ENCODE results near the gene APOA4.
"Not testable (repeated sequence)": the region's sequence is repeated elsewhere in the genome, so short reads cannot be mapped to it uniquely, and the experiment has no call there.

The APOA4 gene

GRCh38 chr11:116834535-116835041 lies 11.5 kb upstream of the APOA4 start:
- H3K4me1 ChIP-seq (ENCODE audit: control insufficient read depth, insufficient read depth, low read length): peaks cover 40% of the 10 kb centered on the region
- not testable (repeated sequence) for H3K9ac ChIP-seq (ENCODE audit: low read length); H3K9me3 ChIP-seq (ENCODE audit: control insufficient read depth, low read length); H3K27me3 ChIP-seq (ENCODE audit: control insufficient read depth, insufficient read depth, low read length); H3K4me3 ChIP-seq (ENCODE audit: low read length); H3K36me3 ChIP-seq (ENCODE audit: control insufficient read depth, insufficient read depth, low read length)

DNA sequence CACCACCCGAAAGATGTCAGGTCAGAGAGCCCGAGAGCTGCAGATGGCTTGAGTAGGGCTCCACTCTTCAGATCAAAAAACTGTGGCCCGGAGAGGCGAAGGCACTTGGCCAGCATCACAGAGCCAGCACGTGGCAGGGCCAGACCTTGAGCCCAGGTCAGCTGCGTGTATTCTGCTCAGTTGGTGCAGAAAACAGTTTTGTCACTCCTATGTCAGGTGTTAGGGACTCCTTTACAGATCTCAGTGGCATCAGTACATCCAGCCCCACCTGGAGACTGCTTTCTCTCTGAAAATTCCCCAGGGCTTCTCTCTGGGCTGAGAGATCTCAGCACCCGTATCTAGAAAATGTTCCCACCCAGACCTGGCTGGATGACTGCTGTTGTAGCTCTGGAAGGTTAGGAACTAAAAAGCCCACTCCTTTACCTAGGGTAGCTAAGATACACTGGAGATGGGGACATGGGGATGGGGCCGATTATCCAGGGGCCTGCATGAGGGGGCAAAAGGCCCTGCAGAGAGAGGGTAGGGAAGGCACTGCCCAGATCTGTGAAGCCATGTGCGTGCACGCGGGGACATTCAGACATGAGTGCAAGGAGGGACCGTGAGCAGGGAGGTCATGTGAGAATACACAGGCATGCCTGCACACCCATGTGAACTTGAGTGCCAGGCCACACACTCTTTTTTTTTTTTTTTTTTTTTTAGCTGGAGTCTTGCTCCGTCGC lies 10.9 kb upstream of the APOA4 start:
- H3K4me1 ChIP-seq (ENCODE audit: control insufficient read depth, insufficient read depth, low read length): peaks cover 44% of the 10 kb centered on the region
- H3K4me3 ChIP-seq (ENCODE audit: low read length): no peak overlapping the region
- H3K36me3 ChIP-seq (ENCODE audit: control insufficient read depth, insufficient read depth, low read length): no peaks in the 10 kb centered on the region
- no peaks in the 10 kb centered on the region for H3K27me3 ChIP-seq (ENCODE audit: control insufficient read depth, insufficient read depth, low read length)
- no peaks in the 10 kb centered on the region for H3K9me3 ChIP-seq (ENCODE audit: control insufficient read depth, low read length)
- no peak overlapping the region for H3K9ac ChIP-seq (ENCODE audit: low read length)

- H3K36me3 ChIP-seq (ENCODE audit: control insufficient read depth, insufficient read depth, low read length): no peaks in the 10 kb centered on the region
- H3K4me3 ChIP-seq (ENCODE audit: low read length): no peak overlapping the region
- no peaks in the 10 kb centered on the region for H3K27me3 ChIP-seq (ENCODE audit: control insufficient read depth, insufficient read depth, low read length)
- no peak overlapping the region for H3K9ac ChIP-seq (ENCODE audit: low read length)
- H3K9me3 ChIP-seq (ENCODE audit: control insufficient read depth, low read length): no peaks in the 10 kb centered on the region
- peaks cover 44% of the 10 kb centered on the region for H3K4me1 ChIP-seq (ENCODE audit: control insufficient read depth, insufficient read depth, low read length)
These were observed 10.3 kb upstream of the APOA4 start for GRCh38 chr11:116833491-116833815.

DNA sequence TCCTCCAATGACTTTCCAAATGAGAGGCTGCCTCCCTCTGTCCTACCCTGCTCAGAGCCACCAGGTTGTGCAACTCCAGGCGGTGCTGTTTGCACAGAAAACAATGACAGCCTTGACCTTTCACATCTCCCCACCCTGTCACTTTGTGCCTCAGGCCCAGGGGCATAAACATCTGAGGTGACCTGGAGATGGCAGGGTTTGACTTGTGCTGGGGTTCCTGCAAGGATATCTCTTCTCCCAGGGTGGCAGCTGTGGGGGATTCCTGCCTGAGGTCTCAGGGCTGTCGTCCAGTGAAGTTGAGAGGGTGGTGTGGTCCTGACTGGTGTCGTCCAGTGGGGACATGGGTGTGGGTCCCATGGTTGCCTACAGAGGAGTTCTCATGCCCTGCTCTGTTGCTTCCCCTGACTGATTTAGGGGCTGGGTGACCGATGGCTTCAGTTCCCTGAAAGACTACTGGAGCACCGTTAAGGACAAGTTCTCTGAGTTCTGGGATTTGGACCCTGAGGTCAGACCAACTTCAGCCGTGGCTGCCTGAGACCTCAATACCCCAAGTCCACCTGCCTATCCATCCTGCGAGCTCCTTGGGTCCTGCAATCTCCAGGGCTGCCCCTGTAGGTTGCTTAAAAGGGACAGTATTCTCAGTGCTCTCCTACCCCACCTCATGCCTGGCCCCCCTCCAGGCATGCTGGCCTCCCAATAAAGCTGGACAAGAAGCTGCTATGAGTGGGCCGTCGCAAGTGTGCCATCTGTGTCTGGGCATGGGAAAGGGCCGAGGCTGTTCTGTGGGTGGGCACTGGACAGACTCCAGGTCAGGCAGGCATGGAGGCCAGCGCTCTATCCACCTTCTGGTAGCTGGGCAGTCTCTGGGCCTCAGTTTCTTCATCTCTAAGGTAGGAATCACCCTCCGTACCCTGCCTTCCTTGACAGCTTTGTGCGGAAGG lies 9.5 kb upstream of the APOA4 start:
- H3K36me3 ChIP-seq (ENCODE audit: control insufficient read depth, insufficient read depth, low read length): no peaks in the 10 kb centered on the region
- no peak overlapping the region for H3K4me3 ChIP-seq (ENCODE audit: low read length)
- peak overlapping the region; percentile 12 for H3K9ac ChIP-seq (ENCODE audit: low read length)
- no peaks in the 10 kb centered on the region for H3K27me3 ChIP-seq (ENCODE audit: control insufficient read depth, insufficient read depth, low read length)
- no peaks in the 10 kb centered on the region for H3K9me3 ChIP-seq (ENCODE audit: control insufficient read depth, low read length)
- peaks cover 44% of the 10 kb centered on the region for H3K4me1 ChIP-seq (ENCODE audit: control insufficient read depth, insufficient read depth, low read length)

- peaks cover 44% of the 10 kb centered on the region for H3K4me1 ChIP-seq (ENCODE audit: control insufficient read depth, insufficient read depth, low read length)
- H3K9ac ChIP-seq (ENCODE audit: low read length): peak overlapping the region; percentile 12
- no peak overlapping the region for H3K4me3 ChIP-seq (ENCODE audit: low read length)
- H3K9me3 ChIP-seq (ENCODE audit: control insufficient read depth, low read length): no peaks in the 10 kb centered on the region
- H3K36me3 ChIP-seq (ENCODE audit: control insufficient read depth, insufficient read depth, low read length): no peaks in the 10 kb centered on the region
- H3K27me3 ChIP-seq (ENCODE audit: control insufficient read depth, insufficient read depth, low read length): no peaks in the 10 kb centered on the region
These were observed 8.8 kb upstream of the APOA4 start for GRCh38 chr11:116831790-116832349.

DNA sequence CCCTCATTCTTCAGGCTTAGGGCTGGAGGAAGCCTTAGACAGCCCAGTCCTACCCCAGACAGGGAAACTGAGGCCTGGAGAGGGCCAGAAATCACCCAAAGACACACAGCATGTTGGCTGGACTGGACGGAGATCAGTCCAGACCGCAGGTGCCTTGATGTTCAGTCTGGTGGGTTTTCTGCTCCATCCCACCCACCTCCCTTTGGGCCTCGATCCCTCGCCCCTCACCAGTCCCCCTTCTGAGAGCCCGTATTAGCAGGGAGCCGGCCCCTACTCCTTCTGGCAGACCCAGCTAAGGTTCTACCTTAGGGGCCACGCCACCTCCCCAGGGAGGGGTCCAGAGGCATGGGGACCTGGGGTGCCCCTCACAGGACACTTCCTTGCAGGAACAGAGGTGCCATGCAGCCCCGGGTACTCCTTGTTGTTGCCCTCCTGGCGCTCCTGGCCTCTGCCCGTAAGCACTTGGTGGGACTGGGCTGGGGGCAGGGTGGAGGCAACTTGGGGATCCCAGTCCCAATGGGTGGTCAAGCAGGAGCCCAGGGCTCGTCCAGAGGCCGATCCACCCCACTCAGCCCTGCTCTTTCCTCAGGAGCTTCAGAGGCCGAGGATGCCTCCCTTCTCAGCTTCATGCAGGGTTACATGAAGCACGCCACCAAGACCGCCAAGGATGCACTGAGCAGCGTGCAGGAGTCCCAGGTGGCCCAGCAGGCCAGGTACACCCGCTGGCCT lies 7.2 kb upstream of the APOA4 start:
- no peak overlapping the region for H3K9ac ChIP-seq (ENCODE audit: low read length)
- no peaks in the 10 kb centered on the region for H3K27me3 ChIP-seq (ENCODE audit: control insufficient read depth, insufficient read depth, low read length)
- H3K36me3 ChIP-seq (ENCODE audit: control insufficient read depth, insufficient read depth, low read length): no peaks in the 10 kb centered on the region
- H3K4me3 ChIP-seq (ENCODE audit: low read length): no peak overlapping the region
- no peaks in the 10 kb centered on the region for H3K9me3 ChIP-seq (ENCODE audit: control insufficient read depth, low read length)
- peaks cover 31% of the 10 kb centered on the region for H3K4me1 ChIP-seq (ENCODE audit: control insufficient read depth, insufficient read depth, low read length)

GRCh38 chr11:116829525-116830183 lies 6.5 kb upstream of the APOA4 start, which contains the start of gene APOC3:
Gene APOC3 (plus strand): TSS chr11:116829907. CDS start chr11:116830583, 676 bp downstream.
- Histone ChIP-seq H3K4me1 (ENCODE audit: control insufficient read depth, insufficient read depth, low read length) (peaks cover 26% of the 10 kb centered on the region), H3K9me3 (ENCODE audit: control insufficient read depth, low read length) (no peaks in the 10 kb centered on the region), H3K27me3 (ENCODE audit: control insufficient read depth, insufficient read depth, low read length) (no peaks in the 10 kb centered on the region), H3K9ac (ENCODE audit: low read length) (no peak within 1 kb of the TSS), H3K36me3 (ENCODE audit: control insufficient read depth, insufficient read depth, low read length) (no peaks in the 10 kb centered on the region), H3K4me3 (ENCODE audit: low read length) (no peak within 1 kb of the TSS)

GRCh38 chr11:116828632-116829524 lies 5.8 kb upstream of the APOA4 start:
- Histone ChIP-seq H3K9me3 (ENCODE audit: control insufficient read depth, low read length) (no peaks in the 10 kb centered on the region), H3K9ac (ENCODE audit: low read length) (no peak overlapping the region), H3K27me3 (ENCODE audit: control insufficient read depth, insufficient read depth, low read length) (no peaks in the 10 kb centered on the region), H3K4me1 (ENCODE audit: control insufficient read depth, insufficient read depth, low read length) (peaks cover 26% of the 10 kb centered on the region), H3K4me3 (ENCODE audit: low read length) (no peak overlapping the region), H3K36me3 (ENCODE audit: control insufficient read depth, insufficient read depth, low read length) (no peaks in the 10 kb centered on the region)

- Histone ChIP-seq H3K4me3 (ENCODE audit: low read length) (no peak overlapping the region), H3K9ac (ENCODE audit: low read length) (no peak overlapping the region)
These were observed 4.4 kb upstream of the APOA4 start for GRCh38 chr11:116827461-116827860.

DNA sequence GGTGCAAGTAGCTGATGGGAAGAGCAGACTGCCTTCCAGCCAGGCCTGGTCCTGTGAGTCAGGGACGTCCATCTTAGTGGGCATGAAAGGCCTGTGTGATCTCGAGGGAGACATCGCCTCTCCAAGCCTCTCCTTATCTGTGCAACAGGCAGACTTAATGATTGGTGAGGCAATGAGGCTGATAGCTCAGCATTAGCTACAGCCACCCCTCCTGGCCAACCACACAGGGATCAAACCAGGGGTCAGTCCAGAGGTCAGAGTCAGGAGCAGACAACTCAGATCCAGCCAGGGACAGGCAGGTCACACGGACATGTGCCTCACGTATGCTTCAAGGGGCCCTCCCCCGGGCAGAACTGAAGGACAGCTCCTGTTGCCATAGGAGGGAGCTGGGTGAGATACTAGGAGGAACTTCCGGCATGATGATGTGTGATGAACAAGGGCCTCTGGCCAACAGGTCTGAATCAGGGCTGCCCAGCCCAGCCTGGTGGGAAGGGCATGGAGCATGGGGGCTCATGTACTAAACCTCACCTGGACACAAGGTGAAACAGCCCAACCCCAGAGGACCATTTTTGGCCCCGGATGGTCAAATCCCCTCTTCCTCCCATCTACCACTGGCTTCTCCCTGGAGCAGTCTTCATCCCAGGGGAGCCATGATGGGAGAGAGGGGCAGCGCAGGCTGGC lies 3.8 kb upstream of the APOA4 start:
- Histone ChIP-seq H3K9me3 (ENCODE audit: control insufficient read depth, low read length) (no peaks in the 10 kb centered on the region), H3K9ac (ENCODE audit: low read length) (no peak overlapping the region), H3K4me3 (ENCODE audit: low read length) (no peak overlapping the region), H3K36me3 (ENCODE audit: control insufficient read depth, insufficient read depth, low read length) (no peaks in the 10 kb centered on the region), H3K4me1 (ENCODE audit: control insufficient read depth, insufficient read depth, low read length) (peaks cover 14% of the 10 kb centered on the region), H3K27me3 (ENCODE audit: control insufficient read depth, insufficient read depth, low read length) (no peaks in the 10 kb centered on the region)

More at GRCh38 chr11:116827461-116827860, 4.4 kb upstream of the APOA4 start:
- Histone ChIP-seq H3K27me3 (ENCODE audit: control insufficient read depth, insufficient read depth, low read length) (no peaks in the 10 kb centered on the region), H3K4me1 (ENCODE audit: control insufficient read depth, insufficient read depth, low read length) (peaks cover 20% of the 10 kb centered on the region), H3K9me3 (ENCODE audit: control insufficient read depth, low read length) (no peaks in the 10 kb centered on the region), H3K36me3 (ENCODE audit: control insufficient read depth, insufficient read depth, low read length) (no peaks in the 10 kb centered on the region)

Measured in mucosa of stomach (tissue), 1 donor.